NCI-H1417 (cell line): Measurements from ENCODE around the gene CHRNB1.

Experiments
- DNase-seq, 3 experiments: peaks; one replicate each; lab custom pipeline; 2025; lab: John Stamatoyannopoulos, UW

The CHRNB1 gene

DNA sequence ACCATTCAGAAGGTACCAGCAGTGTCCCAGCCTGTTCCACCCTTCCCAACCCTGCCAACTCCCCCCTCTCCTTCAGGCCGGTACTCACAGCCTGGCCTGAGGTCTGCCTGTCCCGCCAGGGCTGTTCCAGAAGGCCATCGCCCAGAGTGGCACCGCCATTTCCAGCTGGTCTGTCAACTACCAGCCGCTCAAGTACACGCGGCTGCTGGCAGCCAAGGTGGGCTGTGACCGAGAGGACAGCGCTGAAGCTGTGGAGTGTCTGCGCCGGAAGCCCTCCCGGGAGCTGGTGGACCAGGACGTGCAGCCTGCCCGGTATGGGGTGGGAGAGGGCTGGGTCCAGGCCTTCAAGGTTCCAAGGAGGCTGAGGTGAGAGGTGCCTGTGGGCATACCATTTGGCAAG lies 30.0 kb upstream of the CHRNB1 start:
- no peak for DNase-seq

DNA sequence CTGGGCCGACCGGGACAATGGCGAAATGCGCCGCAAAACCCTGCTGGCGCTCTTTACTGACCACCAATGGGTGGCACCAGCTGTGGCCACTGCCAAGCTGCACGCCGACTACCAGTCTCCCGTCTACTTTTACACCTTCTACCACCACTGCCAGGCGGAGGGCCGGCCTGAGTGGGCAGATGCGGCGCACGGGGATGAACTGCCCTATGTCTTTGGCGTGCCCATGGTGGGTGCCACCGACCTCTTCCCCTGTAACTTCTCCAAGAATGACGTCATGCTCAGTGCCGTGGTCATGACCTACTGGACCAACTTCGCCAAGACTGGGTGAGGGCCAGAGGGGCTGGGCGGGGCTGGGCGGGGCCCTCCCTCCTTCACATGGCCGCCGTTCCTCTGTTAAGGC lies 29.1 kb upstream of the CHRNB1 start:
- no peak for DNase-seq

DNA sequence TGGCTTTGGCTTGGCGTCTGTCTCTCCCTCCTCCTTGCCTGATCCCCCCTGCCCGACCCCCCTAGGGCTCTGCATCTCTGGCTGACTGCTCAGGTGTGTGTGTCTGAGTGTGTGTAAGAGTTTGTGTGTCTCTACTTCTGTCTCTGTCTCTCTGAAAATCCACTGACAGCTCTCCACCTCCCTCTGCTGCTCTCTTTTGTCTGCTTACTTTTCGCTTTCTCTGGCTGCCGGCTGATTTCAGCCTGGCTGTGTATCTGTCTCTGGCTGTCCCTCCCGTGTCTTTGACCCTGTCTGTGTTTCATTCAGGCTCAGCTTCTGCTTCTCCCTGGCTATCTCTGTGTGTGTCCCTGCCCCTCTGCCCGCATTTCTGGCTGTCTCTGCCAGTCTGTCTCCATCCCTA lies 28.5 kb upstream of the CHRNB1 start:
- no peak for DNase-seq

DNA sequence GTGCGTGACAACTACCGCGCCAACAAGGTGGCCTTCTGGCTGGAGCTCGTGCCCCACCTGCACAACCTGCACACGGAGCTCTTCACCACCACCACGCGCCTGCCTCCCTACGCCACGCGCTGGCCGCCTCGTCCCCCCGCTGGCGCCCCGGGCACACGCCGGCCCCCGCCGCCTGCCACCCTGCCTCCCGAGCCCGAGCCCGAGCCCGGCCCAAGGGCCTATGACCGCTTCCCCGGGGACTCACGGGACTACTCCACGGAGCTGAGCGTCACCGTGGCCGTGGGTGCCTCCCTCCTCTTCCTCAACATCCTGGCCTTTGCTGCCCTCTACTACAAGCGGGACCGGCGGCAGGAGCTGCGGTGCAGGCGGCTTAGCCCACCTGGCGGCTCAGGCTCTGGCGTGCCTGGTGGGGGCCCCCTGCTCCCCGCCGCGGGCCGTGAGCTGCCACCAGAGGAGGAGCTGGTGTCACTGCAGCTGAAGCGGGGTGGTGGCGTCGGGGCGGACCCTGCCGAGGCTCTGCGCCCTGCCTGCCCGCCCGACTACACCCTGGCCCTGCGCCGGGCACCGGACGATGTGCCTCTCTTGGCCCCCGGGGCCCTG lies 27.7 kb upstream of the CHRNB1 start:
- no peak for DNase-seq

DNA sequence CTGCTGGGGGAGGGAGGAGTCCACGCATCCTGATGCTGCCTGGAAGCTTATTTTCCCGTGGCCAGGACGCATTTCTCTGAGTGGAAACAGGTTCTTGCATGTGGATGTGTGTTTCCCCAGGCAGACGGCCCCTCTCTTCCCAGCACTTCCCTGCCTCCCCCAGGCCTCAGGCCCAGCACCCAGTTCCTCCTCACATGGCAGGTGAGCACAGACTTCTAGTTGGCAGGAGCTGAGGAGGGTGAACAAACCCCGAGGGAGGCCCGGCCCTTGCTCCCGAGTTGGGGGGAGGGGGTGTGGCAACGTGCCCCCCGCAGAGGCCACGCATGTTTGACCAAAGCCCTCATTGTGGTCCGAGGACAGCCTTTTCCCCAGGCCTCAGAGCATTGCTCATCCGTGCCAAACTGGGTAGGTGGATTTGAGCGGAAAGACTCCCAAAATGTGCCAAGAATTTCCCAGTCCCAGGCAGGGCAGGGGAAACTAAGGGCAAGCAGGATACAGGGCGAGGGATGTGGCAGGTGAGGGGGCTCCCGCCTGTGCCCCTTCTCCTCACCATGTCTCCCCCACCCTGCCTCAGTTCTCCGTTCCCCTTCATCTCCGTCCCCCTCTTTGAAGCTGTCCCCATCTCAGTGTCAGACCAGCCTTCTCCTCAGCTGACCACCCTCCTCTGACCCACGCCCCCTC lies 26.2 kb upstream of the CHRNB1 start:
- no peak for DNase-seq

DNA sequence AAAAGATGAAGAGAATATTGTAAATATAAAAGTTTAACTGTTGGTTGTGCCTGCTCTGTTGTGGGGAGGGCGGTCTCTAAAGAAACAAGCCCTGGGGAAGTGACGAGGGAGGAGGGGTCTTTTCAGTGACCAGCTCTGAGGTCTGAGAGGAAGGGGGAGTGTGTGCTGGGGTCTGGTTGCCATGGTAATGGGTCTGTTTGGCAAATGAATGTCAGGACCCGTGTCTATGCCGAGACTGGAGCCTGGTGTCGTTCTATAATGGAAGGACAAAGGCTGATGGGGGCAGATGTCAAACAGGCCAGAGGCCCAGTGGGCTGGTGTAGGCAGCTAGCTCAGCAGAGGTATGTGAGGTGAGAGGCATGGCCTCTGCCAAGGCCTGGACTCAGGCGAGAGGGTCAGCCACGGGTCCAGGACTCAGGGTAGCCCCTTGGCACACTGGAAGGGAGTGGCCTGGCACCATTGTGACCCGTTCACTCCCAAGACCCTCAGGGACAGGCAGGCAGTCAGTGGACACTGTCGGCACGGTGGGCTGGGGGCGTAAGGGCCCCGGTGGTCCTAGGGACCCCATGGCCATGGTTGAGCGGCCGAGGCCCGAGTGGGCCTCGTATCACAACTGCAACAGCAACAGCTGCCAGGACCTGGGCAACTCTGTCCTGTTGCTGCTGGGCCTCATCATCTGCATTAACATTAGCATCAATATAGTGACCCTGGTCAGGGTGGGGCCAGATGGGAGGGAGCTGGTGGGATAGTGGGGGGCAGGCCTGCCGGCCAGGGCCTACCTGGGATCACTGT lies 24.8 kb upstream of the CHRNB1 start, which contains the start of gene SPEM1:
TSS of gene SPEM1 (plus strand) at position 506 of the 792 bp plus-strand sequence. CDS start at position 567, 61 bp downstream.
- no peak for DNase-seq

DNA sequence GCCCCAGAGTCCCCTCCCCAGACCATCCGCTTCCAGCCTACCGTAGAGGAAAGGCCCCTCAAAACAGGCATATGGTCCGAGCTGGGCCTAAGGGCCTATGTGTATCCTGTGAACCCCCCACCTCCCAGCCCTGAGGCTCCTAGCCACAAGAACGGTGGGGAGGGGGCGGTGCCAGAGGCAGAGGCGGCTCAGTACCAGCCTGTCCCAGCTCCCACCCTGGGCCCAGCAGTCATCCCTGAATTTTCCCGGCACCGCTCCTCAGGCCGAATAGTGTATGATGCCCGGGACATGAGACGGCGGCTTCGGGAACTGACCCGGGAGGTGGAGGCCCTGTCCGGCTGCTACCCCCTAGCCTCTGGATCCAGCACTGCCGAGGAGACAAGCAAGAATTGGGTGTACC lies 23.7 kb upstream of the CHRNB1 start:
- DNase-seq = no peak

DNA sequence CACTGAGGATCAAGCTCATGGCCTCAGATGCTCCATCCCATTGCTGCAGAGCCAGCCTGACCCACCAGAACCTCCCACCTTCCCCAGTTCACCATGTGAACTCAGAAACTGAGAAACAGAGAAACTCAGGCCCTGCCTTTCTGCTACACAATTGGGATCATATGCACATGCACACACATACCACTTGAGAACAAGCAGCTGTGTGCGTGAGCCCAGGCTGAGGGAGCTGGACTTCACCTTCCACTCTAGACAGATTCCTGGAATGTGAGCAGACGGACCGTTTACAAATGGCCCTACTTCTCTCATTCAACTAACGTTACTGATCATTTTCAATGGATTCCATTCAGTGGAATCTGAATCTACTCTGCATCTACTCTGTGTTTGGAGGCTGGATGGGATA lies 21.2 kb upstream of the CHRNB1 start:
- peak in 1 of 3 experiments; percentile 12 for DNase-seq

DNA sequence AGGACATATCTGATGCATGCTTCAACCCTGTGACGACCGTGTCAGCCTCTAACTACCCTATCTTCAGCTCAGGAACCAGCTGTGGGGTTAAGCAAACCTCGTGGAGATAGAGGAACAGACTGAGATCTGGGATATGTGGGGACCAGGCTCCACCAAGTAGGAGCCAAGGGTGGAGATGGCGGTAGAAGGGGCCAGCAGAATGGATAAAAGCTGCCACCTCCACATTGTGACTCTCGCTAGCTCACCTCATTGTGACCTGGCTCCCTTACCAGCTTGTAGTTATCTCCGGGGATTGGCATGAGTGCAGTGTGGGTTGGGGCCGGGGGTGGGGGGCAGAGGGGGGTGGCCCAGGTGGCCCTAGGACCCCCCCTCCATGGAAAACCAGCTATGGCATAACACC lies 19.5 kb upstream of the CHRNB1 start, which contains the start of gene SPEM2:
TSS of gene SPEM2 (plus strand) at position 301 of the 400 bp plus-strand sequence. CDS start at position 374, 73 bp downstream.
- no peak for DNase-seq

DNA sequence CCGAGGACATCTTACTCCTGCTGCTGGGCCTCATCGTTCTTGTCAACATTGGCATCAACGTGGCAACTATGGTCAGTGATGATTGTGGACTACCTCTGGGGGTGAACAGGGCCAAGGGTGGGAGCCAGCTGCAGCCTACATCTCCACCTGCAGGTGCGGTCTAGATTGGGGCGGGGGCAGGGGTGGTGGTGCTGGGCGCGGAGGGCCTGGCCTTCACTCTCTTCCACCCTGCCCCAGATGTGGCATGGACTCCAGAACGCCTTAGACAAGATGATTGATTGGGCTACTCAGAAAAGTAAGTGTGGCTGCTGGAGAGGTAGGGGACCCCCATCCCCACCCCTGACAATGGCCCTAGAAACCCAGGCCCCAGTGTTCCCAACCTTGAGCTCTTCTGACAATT lies 19.1 kb upstream of the CHRNB1 start:
- DNase-seq = no peak

DNA sequence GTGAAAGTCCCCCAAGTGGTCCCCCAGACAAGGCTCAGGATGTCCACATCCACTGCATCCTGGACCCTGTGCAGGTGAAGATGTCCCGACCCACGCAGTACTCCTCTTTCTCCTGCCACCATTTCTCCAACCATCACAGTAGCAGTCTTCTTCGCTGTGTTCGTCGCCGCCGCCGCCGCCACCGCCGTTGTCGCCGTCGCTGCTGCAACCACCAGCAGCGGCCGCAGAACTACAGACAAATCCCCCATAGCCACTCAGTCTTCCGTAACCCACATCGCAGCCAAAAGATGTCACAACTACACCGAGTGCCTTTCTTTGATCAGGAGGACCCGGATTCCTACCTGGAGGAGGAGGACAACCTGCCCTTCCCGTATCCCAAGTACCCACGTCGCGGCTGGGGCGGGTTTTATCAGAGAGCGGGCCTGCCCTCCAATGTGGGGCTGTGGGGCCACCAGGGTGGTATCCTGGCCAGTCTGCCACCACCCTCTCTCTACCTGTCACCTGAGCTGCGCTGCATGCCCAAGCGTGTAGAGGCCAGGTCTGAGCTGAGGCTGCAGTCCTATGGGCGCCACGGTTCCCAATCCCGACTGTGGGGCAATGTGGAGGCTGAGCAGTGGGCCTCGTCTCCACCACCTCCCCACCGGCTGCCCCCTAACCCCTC lies 18.5 kb upstream of the CHRNB1 start:
- DNase-seq = no peak

DNA sequence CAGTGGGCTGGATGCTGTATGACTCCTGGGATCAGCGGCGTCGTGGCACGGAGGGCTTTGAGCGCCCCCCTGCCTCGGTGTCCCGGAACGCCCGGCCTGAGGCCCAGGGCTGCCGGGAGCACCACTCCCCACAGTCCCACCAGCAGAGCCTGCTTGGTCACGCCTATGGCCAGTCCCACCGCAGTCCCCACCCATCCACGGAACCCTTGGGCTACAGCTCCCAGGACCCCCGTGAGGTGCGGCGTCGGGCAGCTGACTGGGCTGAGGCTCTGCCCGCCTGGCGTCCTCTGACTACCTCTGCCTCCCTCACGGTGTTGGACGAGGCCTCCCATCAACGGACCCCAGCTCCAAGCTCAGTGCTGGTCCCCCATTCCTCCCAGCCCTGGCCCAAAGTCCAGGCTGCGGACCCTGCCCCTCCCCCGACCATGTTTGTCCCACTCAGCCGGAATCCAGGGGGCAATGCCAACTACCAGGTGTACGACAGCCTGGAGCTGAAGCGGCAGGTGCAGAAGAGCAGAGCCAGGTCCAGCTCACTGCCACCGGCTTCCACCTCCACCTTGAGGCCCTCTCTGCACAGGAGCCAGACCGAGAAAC lies 17.9 kb upstream of the CHRNB1 start:
- no peak for DNase-seq

DNA sequence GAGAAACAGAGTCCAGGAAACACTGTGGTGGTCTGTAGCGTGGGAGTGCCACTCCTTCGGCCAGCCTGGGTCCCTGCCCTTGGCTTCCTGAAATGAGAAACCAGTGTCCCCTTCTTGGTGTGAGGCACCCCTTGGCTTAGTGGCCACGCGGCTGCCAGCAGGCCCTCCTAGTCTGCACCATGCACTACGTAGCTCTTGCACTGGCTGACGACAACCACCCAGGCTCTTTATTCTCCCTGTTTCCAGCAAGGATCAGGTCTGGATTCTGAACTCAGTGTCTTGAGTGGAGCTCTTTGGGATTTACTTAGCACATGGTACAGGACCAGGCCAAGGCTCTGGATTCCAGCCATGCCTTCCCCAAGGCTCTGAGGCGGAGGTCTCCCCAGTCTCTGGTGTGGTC lies 17.3 kb upstream of the CHRNB1 start:
- DNase-seq = no peak

DNA sequence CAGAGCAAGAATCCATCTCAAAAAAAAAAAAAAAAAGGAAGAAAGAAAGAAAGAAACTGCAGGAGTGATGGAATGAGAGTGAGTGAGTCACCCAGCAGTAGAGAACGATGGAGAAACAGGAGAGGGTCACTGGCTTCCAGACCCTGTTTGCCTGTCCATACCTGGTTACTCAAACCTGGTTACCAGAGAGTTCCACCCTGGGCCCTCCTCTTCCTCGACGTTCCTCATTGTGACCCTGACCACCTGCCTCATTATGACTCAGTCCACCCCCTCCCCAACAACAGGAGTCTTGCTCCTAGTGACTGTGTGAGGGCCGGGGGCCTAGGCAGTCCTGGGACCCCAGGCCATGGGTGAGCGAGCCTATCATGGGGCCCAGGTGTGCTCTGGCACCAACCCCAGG lies 16.3 kb upstream of the CHRNB1 start, which contains the start of gene SPEM3:
TSS of gene SPEM3 (plus strand) at position 301 of the 400 bp plus-strand sequence. CDS start at position 347, 46 bp downstream.
- no peak for DNase-seq

DNA sequence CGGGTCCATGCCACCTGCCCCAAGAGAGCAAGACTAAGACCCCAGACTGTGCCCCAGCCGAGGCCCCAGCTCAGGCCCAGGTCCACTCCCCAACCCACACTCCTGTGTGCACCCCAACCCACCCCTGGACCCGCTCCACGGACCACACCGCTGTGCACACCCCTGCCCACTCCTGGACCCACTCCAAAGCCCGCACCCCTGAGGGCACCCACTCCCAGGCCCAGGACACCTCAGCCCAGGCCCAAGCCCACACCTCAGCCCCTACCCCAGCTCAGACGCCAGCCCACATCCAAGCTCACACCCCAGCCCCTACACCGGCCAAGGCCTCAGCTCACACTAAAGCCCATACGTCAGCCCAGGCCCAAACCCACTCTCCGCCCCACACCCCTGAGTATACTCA lies 15.1 kb upstream of the CHRNB1 start:
- no peak for DNase-seq

DNA sequence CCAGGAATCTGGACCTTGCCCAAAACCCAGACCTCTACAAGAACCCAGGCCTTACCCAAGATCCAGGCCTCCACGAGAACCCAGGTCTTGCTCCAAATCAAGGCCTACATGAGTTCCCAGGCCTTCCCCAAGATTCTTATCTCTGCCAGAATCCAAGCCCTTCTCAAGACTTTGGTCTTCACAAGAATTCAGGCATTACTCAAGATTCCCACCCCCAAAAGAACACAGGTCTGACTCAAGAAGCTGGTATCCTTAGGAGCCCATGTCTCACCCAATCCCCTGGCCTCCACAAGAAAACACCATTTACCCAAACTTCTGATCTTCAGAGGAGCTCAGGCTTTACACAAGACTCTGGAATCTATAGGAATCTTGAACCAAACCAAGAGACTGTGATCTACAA lies 13.6 kb upstream of the CHRNB1 start:
- DNase-seq = no peak

DNA sequence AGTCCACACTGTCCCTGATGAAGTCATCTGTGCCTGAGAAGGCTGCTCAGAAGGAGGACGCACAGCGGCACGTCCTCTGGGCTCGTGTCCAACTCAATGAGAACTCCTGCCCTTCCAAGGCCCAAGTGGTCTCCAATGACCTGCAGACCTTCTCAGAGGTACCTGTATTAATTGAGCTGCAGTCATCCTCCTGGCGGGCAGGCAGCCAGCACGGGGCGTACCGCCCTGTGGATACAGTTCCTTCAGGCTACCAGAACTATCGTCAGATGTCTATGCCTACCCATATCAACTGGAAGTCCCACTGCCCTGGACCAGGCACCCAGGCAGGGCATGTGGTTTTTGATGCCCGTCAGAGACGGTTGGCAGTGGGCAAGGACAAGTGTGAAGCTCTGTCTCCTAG lies 12.6 kb upstream of the CHRNB1 start:
- DNase-seq = no peak

DNA sequence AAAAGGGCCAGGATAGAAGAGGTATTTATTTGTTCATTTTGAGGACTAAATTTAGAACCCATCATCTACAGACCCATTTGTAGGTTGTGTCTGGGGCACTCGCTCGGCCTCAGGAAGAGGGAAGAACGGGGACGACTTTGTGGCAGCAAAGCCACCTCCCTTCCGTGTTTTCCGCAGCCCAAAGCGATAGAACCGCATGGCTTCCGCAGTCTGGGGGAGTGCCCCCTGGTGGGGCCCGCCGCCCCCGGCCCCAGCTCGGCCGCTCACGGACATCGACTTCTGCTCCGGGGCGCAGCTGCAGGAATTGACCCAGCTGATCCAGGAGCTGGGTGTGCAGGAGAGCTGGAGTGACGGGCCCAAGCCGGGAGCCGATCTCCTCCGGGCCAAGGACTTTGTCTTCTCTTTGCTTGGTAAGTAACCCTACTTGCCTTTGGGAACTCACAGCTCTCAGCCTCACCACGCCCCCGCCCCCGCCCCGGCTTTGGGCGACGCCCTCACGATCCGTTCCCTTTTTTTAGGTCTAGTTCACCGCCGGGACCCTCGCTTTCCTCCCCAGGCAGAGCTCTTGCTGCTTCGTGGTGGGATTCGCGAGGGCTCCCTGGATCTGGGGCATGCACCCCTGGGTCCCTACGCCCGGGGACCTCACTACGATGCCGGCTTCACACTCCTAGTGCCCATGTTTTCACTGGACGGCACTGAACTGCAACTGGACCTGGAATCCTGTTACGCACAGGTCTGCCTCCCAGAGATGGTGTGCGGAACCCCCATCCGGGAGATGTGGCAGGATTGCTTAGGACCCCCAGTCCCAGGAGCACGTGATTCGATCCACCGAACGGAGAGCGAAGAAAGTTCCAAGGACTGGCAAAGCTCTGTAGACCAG lies 8.9 kb upstream of the CHRNB1 start:
- DNase-seq = peak in 1 of 3 experiments; percentile 56

DNA sequence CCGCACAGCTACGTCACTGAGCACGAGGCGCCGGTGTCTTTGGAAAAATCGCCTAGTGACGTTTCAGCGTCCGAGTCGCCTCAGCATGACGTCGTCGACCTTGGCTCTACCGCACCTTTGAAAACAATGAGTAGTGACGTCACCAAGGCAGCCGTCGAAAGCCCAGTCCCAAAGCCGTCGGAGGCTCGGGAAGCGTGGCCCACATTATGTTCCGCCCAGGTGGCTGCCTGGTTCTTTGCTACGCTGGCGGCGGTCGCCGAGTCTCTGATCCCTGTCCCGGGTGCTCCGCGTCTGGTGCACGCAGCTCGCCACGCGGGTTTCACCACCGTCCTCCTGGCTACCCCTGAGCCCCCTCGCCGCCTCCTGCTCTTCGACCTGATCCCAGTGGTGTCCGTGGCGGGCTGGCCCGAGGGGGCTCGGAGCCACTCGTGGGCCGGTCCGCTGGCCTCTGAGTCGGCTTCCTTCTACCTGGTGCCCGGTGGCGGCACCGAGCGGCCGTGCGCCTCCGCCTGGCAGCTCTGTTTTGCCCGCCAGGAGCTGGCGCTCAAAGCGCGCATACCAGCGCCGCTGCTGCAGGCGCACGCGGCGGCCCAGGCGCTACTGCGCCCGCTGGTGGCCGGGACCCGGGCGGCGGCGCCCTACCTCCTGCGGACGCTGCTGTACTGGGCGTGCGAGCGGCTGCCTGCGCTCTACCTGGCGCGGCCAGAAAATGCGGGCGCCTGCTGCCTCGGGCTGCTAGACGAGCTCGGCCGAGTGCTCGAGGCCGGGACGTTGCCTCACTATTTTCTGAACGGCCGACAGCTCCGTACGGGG lies 8.1 kb upstream of the CHRNB1 start:
- DNase-seq = peak; percentile 52 to 79 (median 77)

DNA sequence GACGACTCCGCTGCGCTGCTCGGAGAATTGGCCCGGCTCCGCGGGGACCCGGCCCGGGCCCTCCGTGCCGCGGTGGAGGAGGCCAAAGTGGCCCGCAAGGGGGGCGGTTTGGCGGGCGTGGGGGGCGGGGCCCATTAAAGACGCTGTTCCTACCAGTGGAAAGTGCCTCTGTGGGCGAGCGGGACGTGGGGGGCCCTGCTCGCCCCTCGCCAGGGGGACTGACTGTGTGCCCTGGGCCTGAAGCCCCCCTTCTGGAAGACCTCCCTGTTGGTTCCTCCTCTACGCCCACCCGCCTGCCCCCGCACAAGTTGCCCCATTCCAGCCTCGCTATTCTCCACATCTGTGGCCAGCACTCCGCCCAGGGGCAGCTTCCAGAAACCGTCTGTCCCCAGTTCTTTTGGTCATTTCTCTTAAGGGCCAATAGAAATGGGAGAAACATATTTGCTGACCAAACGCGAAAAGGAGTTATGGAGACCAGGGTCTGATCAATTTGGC lies 7.4 kb upstream of the CHRNB1 start:
- DNase-seq = no peak
